GF-D8 (cell line): ENCODE measurements around the gene BET1.

Experiments used
- DNase-seq: peaks from one replicate; lab custom pipeline; 2025; lab: John Stamatoyannopoulos, UW

Gene BET1

GRCh38 chr7:93957767-93958166 is 46.4 kb downstream of the BET1 start:
- DNase-seq = no peak

- no peak for DNase-seq
Observed at GRCh38 chr7:93955304-93955703, 48.9 kb downstream of the BET1 start.

DNA sequence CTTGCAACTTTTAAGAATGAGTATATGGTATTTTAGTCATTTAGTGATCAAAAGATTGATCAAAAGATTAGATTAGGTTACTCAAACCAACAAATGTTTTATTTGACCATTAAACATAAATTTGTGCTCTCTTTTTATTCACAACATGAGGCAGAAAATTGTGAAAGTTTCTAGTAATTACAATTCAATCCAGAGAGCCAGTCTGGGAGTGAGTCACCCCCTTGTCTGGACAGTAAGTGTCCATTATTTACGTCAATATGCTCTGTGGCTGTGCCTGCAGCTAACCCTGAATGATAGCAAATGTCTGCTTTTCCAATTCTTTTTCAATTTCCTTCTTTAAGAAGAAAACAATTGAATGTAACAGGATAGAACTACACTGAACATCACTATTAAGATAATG is 54.7 kb downstream of the BET1 start:
- DNase-seq = no peak

- no peak for DNase-seq
Observed at GRCh38 chr7:93948873-93949272, 55.3 kb downstream of the BET1 start.

DNA sequence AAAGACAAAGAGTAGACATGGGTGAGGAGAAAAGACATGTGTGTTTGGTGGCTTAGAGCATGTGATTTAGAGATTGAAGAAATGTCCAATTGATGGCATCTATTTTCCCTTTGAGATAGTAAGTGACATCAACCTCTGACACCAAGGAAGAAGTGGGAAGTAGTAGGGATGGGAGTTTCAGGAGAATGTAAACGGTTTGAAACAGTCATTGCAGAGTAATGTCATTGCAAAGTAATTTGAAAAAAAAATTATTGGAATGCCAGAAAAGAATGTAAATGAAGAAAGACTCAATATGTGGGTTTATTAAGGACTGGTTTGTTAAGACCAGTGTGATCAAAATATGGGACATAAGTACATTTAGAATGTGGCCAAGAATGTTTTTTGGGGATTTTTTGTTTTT is 56.0 kb downstream of the BET1 start:
- DNase-seq = no peak

DNA sequence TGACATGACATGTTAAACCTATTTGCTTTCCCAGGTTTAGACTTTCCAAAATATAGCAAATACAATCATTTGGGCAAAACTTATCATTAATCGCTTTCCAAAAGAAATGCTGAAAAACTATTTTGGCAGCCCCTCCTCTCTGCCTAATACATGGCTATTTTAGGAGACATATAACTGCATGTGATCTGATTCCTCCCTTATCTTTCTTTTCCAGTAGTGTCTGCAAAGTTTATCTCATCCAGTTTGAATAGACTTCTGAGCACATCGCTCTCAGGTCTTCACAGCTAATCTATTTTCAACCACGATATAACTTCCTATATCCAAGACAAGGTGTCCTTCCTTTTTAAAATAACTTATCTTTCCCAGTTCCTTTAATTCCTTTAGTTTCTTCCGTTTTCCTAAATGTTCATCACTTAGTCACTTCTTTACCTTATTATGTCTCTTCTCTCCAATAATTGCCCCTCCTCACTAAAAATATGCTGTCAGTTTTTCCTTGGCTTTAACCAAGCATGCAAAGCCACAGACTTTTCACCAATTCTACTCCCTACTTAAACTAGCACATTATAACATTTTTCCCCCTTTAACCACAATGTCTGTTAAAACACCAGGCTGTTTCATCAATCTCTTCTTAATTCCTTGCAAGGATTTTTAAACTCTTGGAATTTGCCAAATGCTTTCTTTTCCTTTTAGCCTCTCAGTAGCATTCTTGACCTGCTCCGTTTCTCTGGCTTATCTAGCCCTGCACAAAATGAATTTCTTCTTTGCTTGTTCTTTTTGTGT is 58.2 kb downstream of the BET1 start:
- DNase-seq = no peak

GRCh38 chr7:93945083-93945482 is 59.1 kb downstream of the BET1 start:
- no peak for DNase-seq

- no peak for DNase-seq
Observed at GRCh38 chr7:93944673-93945072, 59.5 kb downstream of the BET1 start.

DNA sequence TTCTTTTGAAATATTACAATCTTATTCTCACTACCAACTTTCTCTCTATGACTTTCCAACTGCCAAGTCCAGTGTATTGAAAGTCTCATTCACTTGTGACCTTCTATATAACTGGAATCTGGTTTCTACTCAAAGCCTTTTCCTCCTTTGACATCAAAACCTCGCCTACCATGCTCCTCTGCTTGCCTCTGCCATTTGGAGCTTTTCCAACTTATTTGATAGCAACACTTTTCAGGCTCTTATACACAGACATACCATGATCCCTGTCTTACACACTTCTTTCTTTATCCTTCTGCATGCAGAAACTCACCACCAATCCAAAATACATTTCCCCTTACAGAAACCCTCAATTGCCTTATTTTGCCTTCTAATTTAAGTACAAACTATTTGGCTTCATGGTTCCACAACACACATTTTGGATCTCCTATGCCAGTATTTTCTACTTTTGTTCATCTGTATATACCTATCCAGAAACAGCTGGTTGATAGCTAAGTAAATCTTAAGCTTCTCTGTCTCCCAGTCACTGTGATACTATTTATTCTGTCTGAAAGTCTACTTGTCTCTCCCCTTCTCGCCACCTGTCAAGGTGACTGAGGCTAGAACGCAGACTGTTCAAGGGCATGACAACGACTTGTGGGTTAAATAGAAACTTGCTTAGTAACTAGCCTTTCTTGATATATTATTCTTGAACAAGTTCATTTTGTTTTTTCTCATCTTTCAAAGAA is 60.2 kb downstream of the BET1 start:
- DNase-seq = no peak
